Measurements from ENCODE around the gene GPR137C. TPM values are rescaled to one million over a fixed set of nuclear protein-coding genes. Genes with fewer than 3 reads are reported as not detected.

Gene GPR137C
- polyA plus RNA-seq, 1 donor (not counting 4 experiments of a cell fraction or from before 2014, with no cell fraction given): 0.05 TPM

DNA sequence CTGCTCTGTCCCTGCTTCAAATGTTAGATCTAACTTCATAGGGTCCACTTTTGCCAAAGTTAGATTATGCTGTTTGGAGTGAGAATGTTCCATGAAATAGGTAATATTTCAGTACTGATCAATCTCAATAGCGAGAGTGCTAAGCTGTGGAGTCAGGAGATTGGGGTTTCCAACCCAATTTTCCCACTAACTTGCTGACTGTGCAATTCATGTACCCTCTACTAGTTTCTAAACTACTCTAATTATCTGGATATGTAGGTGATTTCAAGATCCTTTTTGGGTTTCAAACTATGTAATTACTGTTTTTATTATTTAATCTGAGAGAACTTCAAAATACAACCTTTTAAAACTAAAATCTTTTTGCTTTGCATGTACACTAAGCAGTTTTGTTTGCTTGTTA is 45.9 kb downstream of the GPR137C start:
- Histone ChIP-seq H3K4me2 (ENCODE audit: control insufficient read depth, extremely low read depth, insufficient read depth, low read depth, low read length) (no peak overlapping the region), H3K27ac (ENCODE audit: control insufficient read depth, insufficient read depth, low read length) (no peak overlapping the region), H3K9ac (ENCODE audit: control insufficient read depth, extremely low read depth, insufficient read depth, low read length) (no peak overlapping the region), H3K79me2 (ENCODE audit: control insufficient read depth, insufficient read depth, low read length) (no peaks in the 10 kb centered on the region), H3K9me3 (ENCODE audit: control insufficient read depth, low read depth, low read length) (no peaks in the 10 kb centered on the region), H2AFZ (ENCODE audit: control insufficient read depth, low read length) (no peak overlapping the region), H3K9me1 (ENCODE audit: control insufficient read depth, extremely low read depth, insufficient read depth, low read length) (no peaks in the 10 kb centered on the region), H3K36me3 (ENCODE audit: control insufficient read depth in 2 of 2, extremely low read depth in 1 of 2, insufficient read depth in 2 of 2, low read length in 2 of 2) (no peaks in the 10 kb centered on the region), H3K4me3 (ENCODE audit: control insufficient read depth in 2 of 3, extremely low read depth in 1 of 3, insufficient read depth in 2 of 3, low read depth in 1 of 3, low read length in 3 of 3) (no peak overlapping the region), H3K4me1 (ENCODE audit: control insufficient read depth, extremely low read depth, insufficient read depth, low read length) (no peaks in the 10 kb centered on the region), H3K27me3 (ENCODE audit: control insufficient read depth, extremely low read depth, insufficient read depth, low read length) (no peaks in the 10 kb centered on the region), H4K20me1 (ENCODE audit: control insufficient read depth, extremely low read depth, insufficient read depth, low read length) (no peaks in the 10 kb centered on the region)
- DNase-seq (ENCODE audit: low read depth, low spot score) (no peak), FAIRE-seq (no peak)
- TF ChIP-seq, protein P1, sequence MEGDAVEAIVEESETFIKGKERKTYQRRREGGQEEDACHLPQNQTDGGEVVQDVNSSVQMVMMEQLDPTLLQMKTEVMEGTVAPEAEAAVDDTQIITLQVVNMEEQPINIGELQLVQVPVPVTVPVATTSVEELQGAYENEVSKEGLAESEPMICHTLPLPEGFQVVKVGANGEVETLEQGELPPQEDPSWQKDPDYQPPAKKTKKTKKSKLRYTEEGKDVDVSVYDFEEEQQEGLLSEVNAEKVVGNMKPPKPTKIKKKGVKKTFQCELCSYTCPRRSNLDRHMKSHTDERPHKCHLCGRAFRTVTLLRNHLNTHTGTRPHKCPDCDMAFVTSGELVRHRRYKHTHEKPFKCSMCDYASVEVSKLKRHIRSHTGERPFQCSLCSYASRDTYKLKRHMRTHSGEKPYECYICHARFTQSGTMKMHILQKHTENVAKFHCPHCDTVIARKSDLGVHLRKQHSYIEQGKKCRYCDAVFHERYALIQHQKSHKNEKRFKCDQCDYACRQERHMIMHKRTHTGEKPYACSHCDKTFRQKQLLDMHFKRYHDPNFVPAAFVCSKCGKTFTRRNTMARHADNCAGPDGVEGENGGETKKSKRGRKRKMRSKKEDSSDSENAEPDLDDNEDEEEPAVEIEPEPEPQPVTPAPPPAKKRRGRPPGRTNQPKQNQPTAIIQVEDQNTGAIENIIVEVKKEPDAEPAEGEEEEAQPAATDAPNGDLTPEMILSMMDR (optimal IDR thresholded peaks at IDR 0.05 in 1 of 3, IDR thresholded peaks at IDR 0.05 in 1 of 3, conservative IDR thresholded peaks at IDR 0.05 in 1 of 3; ENCODE audit: extremely low read depth in 1 of 3, insufficient read depth in 2 of 3, low read length in 3 of 3): no peak
- no peak for TF ChIP-seq EZH2 (IDR thresholded peaks at IDR 0.05; ENCODE audit: low read length)
- dilution Hi-C loops (cut with MboI; ENCODE audit: extremely low pct_ligation_motif_present, low sequenced_read_pairs): no loop called here

DNA sequence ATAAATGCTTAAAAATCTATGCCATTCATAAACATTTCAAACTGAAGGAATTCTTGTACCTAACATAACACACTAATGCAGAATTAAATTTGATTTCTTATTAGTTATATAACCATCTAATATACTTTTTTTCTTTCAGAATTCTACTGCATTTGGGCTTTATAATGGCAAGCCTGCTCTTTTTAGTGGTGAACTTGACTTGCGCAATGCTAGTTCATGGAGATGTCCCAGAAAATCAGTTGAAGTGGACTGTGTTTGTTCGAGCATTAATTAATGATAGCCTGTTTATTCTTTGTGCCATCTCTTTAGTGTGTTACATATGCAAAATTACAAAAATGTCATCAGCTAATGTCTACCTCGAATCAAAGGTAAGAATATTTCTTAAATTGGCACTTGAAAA is 47.3 kb downstream of the GPR137C start:
- Histone ChIP-seq H3K79me2 (ENCODE audit: control insufficient read depth, insufficient read depth, low read length) (no peaks in the 10 kb centered on the region), H3K4me2 (ENCODE audit: control insufficient read depth, extremely low read depth, insufficient read depth, low read depth, low read length) (no peak overlapping the region), H3K4me3 (ENCODE audit: control insufficient read depth in 2 of 3, extremely low read depth in 1 of 3, insufficient read depth in 2 of 3, low read depth in 1 of 3, low read length in 3 of 3) (no peak overlapping the region), H3K9ac (ENCODE audit: control insufficient read depth, extremely low read depth, insufficient read depth, low read length) (no peak overlapping the region), H3K36me3 (ENCODE audit: control insufficient read depth in 2 of 2, extremely low read depth in 1 of 2, insufficient read depth in 2 of 2, low read length in 2 of 2) (no peaks in the 10 kb centered on the region), H3K9me3 (ENCODE audit: control insufficient read depth, low read depth, low read length) (no peaks in the 10 kb centered on the region), H3K27me3 (ENCODE audit: control insufficient read depth, extremely low read depth, insufficient read depth, low read length) (no peaks in the 10 kb centered on the region), H3K9me1 (ENCODE audit: control insufficient read depth, extremely low read depth, insufficient read depth, low read length) (no peaks in the 10 kb centered on the region), H2AFZ (ENCODE audit: control insufficient read depth, low read length) (no peak overlapping the region), H3K27ac (ENCODE audit: control insufficient read depth, insufficient read depth, low read length) (no peak overlapping the region), H4K20me1 (ENCODE audit: control insufficient read depth, extremely low read depth, insufficient read depth, low read length) (no peaks in the 10 kb centered on the region), H3K4me1 (ENCODE audit: control insufficient read depth, extremely low read depth, insufficient read depth, low read length) (no peaks in the 10 kb centered on the region)
- FAIRE-seq (no peak), DNase-seq (ENCODE audit: low read depth, low spot score) (no peak)
- dilution Hi-C loops (cut with MboI; ENCODE audit: extremely low pct_ligation_motif_present, low sequenced_read_pairs): no loop called here
- TF ChIP-seq EZH2 (IDR thresholded peaks at IDR 0.05; ENCODE audit: low read length): no peak
- TF ChIP-seq, protein P1 (optimal IDR thresholded peaks at IDR 0.05 in 1 of 3, IDR thresholded peaks at IDR 0.05 in 1 of 3, conservative IDR thresholded peaks at IDR 0.05 in 1 of 3; ENCODE audit: extremely low read depth in 1 of 3, insufficient read depth in 2 of 3, low read length in 3 of 3): no peak

Measured in keratinocyte (primary cell).